Neural cell (in vitro differentiated cells): ENCODE data around the gene PRR12. TPM values are rescaled to one million over a fixed set of nuclear protein-coding genes. Genes with fewer than 3 reads are reported as not detected.

Source experiments
- H2AFZ ChIP-seq: fragments of 200-600, 300-800 bp; sonication (generic), shearing (Covaris generic); 2 replicates; pipeline ENCODE4 v1.6.0; 2014; ENCODE audit warnings: low read depth, mild to moderate bottlenecking, antibody characterized with exemption, low read length, moderate library complexity
- H3F3A ChIP-seq: fragments of 200-600 bp; shearing (Covaris generic); 2 replicates; pipeline ENCODE4 v1.6.1; 2016; ENCODE audit warnings: mild to moderate bottlenecking, moderate library complexity, mixed read lengths, antibody characterized with exemption, low read length; ENCODE audit not compliant: insufficient read depth, poor library complexity, severe bottlenecking
- H3K27ac ChIP-seq: fragments of 200-600, 300-800 bp; sonication (generic), shearing (Covaris generic); 2 replicates; pipeline ENCODE4 v1.5.1; 2014; ENCODE audit warnings: mild to moderate bottlenecking, low read length, moderate library complexity
- H3K27me3 ChIP-seq: fragments of 300-800, 200-600 bp; sonication (generic), shearing (Covaris generic); 2 replicates; pipeline ENCODE4 v1.6.0; 2014; ENCODE audit warnings: mild to moderate bottlenecking, low read depth, low read length, moderate library complexity; ENCODE audit not compliant: insufficient read depth
- H3K36me3 ChIP-seq: fragments of 300-800, 200-600 bp; sonication (generic), shearing (Covaris generic); 2 replicates; pipeline ENCODE4 v1.5.1; 2014; ENCODE audit warnings: mild to moderate bottlenecking, antibody characterized with exemption, low read length, moderate library complexity; ENCODE audit not compliant: insufficient read depth
- H3K4me2 ChIP-seq: fragments of 300-800, 200-600 bp; sonication (generic), shearing (Covaris generic); 2 replicates; pipeline ENCODE4 v1.6.0; 2014; ENCODE audit warnings: mild to moderate bottlenecking, low read length
- H3K4me3 ChIP-seq: fragments of 300-800, 200-600 bp; sonication (generic), shearing (Covaris generic); 2 replicates; pipeline ENCODE4 v1.5.1; 2014; ENCODE audit warnings: mild to moderate bottlenecking, low read length, moderate library complexity
- H3K79me2 ChIP-seq: fragments of 200-600 bp; shearing (Covaris generic); replicated peaks from 2 replicates; pipeline ENCODE4 v1.6.0; 2014; ENCODE audit warnings: mild to moderate bottlenecking, low read length, moderate library complexity; ENCODE audit not compliant: insufficient read depth
- H3K9ac ChIP-seq: fragments of 300-800, 200-600 bp; sonication (generic), shearing (Covaris generic); 2 replicates; pipeline ENCODE4 v1.6.1; 2016; ENCODE audit warnings: mild to moderate bottlenecking, low read length, mixed read lengths
- H3K9me2 ChIP-seq: fragments of 200-600 bp; shearing (Covaris generic); 2 replicates; pipeline ENCODE4 v1.6.1; 2016; ENCODE audit warnings: mild to moderate bottlenecking, low read length, mixed read lengths; ENCODE audit not compliant: insufficient read depth
- H3K9me3 ChIP-seq: fragments of 200-600, 300-800 bp; sonication (generic), shearing (Covaris generic); 2 replicates; pipeline ENCODE4 v1.6.1; 2016; ENCODE audit warnings: mild to moderate bottlenecking, mixed run types, low read length, moderate library complexity, mixed read lengths
- H4K20me1 ChIP-seq: fragments of 200-600 bp; shearing (Covaris generic); 2 replicates; pipeline ENCODE4 v1.6.1; 2016; ENCODE audit warnings: mild to moderate bottlenecking, mixed run types; ENCODE audit not compliant: insufficient read depth
- EP300 ChIP-seq: fragments of 450-650 bp; conservative IDR thresholded peaks from 2 replicates; pipeline ENCODE4 v1.6.1; 2014; ENCODE audit warnings: antibody characterized with exemption, mild to moderate bottlenecking, moderate library complexity; ENCODE audit not compliant: poor library complexity, severe bottlenecking
- EZH2 ChIP-seq: fragments of 200-600, 300-800 bp; shearing (Covaris generic), sonication (generic); IDR thresholded peaks from 2 replicates; pipeline ENCODE4 v1.6.1; 2014; ENCODE audit warnings: antibody characterized with exemption, low read length, borderline replicate concordance, mild to moderate bottlenecking; ENCODE audit not compliant: insufficient read depth, poor library complexity, severe bottlenecking
- MXI1 ChIP-seq: fragments of 450-650 bp; conservative IDR thresholded peaks from 2 replicates; pipeline ENCODE4 v1.6.1; 2014; ENCODE audit warnings: antibody characterized with exemption, mild to moderate bottlenecking; ENCODE audit not compliant: poor library complexity, severe bottlenecking
- POLR2AphosphoS5 ChIP-seq: IDR thresholded peaks from 2 replicates; pipeline ENCODE4 v1.6.1; 2012
- RAD21 ChIP-seq: fragments of 450-650 bp; conservative IDR thresholded peaks from 2 replicates; pipeline ENCODE4 v1.6.1; 2014; ENCODE audit warnings: antibody characterized with exemption, mild to moderate bottlenecking, moderate library complexity
- SMC3 ChIP-seq: fragments of 450-650 bp; conservative IDR thresholded peaks from 2 replicates; pipeline ENCODE4 v1.6.1; 2014; ENCODE audit warnings: antibody characterized with exemption, mild to moderate bottlenecking, moderate library complexity; ENCODE audit not compliant: poor library complexity
- TAF1 ChIP-seq: IDR thresholded peaks from 2 replicates; pipeline ENCODE4 v1.6.1; 2012; ENCODE audit warnings: low read depth
- polyA plus RNA-seq: library from polyadenylated mRNA; depleted of rRNA; stranded (reverse); fragments of >200 nt; gene quantifications from 2 replicates; pipeline ENCODE4 v1.2.3, GENCODE V29; 2014
- TF ChIP-seq, protein P1 (sequence below): IDR thresholded peaks from 2 replicates; pipeline ENCODE4 v1.6.1; 2012; ENCODE audit warnings: borderline replicate concordance
- TF ChIP-seq, protein P2 (sequence below): fragments of 450-650 bp; IDR thresholded peaks from 2 replicates; pipeline ENCODE4 v1.5.1; 2014; ENCODE audit warnings: antibody characterized with exemption, mild to moderate bottlenecking, moderate library complexity; ENCODE audit not compliant: poor library complexity, severe bottlenecking

Gene PRR12
- polyA plus RNA-seq, 1 donor from 2014 or later: 1.2 TPM

DNA sequence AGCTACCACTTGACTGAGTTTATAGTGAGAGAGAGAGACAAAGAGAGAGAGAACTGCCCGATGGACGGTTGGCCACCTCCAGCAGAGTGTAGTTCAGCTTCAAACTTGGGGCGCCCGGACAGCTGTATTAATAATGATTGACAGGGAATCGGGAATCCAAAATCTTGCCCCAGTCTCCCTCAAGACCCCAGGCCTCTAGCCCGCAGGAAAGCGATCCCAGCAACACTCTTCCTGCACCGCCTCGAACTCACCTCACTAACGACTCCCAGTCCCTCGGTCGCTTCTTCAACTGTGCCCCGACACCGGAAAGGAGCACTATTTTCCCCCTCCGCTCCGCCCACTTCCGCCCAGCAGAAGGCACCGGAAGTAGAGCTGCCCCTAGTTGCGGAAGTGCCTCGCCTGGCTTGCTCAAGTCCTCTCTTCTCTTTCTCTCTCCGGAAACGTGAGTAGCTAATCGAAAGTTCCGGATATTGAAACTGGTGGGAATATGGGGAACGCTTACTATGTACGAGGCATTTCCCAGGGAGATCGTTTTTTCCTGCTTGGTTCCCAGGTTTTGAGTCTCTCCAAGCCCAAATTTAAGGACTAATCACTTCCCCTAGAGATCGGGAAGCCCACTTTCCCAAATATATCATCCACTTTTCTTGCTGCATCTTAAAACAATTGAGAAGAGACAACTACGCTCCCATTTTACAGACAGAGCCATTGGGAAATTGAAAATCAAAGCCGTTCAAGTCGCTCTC is 10.5 kb upstream of the PRR12 start, which contains the start of gene NOSIP:
Gene NOSIP, minus strand, starts transcription at position 293 of the 743 bp plus-strand sequence. CDS start 19,865 bp downstream, outside the sequence.
- Histone ChIP-seq H3K27ac (peak within 1 kb of the TSS; percentile 57), H3K79me2 (peaks cover 30% of the 10 kb centered on the region), H3K9ac (peak within 1 kb of the TSS; percentile 71), H3K9me3 (no peaks in the 10 kb centered on the region), H3K9me2 (no peaks in the 10 kb centered on the region), H3K36me3 (no peaks in the 10 kb centered on the region), H3K27me3 (no peaks in the 10 kb centered on the region), H4K20me1 (no peaks in the 10 kb centered on the region), H3K4me3 (peak within 1 kb of the TSS; percentile 77), H2AFZ (peak within 1 kb of the TSS; percentile 46), H3F3A (no peaks in the 10 kb centered on the region), H3K4me2 (peak within 1 kb of the TSS; percentile 64)
- TF ChIP-seq, protein P1, sequence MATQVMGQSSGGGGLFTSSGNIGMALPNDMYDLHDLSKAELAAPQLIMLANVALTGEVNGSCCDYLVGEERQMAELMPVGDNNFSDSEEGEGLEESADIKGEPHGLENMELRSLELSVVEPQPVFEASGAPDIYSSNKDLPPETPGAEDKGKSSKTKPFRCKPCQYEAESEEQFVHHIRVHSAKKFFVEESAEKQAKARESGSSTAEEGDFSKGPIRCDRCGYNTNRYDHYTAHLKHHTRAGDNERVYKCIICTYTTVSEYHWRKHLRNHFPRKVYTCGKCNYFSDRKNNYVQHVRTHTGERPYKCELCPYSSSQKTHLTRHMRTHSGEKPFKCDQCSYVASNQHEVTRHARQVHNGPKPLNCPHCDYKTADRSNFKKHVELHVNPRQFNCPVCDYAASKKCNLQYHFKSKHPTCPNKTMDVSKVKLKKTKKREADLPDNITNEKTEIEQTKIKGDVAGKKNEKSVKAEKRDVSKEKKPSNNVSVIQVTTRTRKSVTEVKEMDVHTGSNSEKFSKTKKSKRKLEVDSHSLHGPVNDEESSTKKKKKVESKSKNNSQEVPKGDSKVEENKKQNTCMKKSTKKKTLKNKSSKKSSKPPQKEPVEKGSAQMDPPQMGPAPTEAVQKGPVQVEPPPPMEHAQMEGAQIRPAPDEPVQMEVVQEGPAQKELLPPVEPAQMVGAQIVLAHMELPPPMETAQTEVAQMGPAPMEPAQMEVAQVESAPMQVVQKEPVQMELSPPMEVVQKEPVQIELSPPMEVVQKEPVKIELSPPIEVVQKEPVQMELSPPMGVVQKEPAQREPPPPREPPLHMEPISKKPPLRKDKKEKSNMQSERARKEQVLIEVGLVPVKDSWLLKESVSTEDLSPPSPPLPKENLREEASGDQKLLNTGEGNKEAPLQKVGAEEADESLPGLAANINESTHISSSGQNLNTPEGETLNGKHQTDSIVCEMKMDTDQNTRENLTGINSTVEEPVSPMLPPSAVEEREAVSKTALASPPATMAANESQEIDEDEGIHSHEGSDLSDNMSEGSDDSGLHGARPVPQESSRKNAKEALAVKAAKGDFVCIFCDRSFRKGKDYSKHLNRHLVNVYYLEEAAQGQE: peak; percentile 70
- TF ChIP-seq, protein P2, sequence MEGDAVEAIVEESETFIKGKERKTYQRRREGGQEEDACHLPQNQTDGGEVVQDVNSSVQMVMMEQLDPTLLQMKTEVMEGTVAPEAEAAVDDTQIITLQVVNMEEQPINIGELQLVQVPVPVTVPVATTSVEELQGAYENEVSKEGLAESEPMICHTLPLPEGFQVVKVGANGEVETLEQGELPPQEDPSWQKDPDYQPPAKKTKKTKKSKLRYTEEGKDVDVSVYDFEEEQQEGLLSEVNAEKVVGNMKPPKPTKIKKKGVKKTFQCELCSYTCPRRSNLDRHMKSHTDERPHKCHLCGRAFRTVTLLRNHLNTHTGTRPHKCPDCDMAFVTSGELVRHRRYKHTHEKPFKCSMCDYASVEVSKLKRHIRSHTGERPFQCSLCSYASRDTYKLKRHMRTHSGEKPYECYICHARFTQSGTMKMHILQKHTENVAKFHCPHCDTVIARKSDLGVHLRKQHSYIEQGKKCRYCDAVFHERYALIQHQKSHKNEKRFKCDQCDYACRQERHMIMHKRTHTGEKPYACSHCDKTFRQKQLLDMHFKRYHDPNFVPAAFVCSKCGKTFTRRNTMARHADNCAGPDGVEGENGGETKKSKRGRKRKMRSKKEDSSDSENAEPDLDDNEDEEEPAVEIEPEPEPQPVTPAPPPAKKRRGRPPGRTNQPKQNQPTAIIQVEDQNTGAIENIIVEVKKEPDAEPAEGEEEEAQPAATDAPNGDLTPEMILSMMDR: peak; percentile 23
- TF ChIP-seq EP300 (peak; percentile 54), SMC3 (peak; percentile 48), EZH2 (no peak), RAD21 (peak; percentile 35), MXI1 (no peak), TAF1 (peak; percentile 81), POLR2AphosphoS5 (peak; percentile 97)

DNA sequence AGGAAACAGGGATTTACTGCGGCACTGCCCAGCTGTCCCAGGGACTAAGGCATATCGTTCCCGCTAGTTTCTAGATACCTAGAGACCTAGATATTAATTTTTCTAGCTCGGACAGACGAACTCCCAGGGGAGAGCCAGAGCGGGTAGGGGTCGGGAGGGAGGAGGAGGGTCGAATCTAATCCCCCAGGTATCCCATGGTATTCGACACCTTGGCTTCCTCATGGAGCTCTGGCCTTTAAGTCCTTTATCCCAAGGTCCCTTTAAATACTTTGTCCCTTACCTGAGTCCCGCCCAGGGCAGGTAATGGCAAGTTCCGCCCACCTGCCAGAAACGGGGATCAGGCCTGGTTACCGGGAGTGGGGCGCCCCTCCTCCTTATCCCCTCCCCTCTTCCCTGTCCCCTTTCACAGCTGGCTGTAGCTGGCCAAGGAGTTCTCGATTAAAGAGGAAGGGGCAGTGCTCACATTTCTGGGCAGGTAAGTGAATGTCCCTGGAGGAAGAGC is 9.9 kb upstream of the PRR12 start, which contains the start of gene PRRG2:
Gene PRRG2, plus strand, starts transcription at position 310 of the 502 bp plus-strand sequence. CDS start 1,904 bp downstream, outside the sequence.
- peak within 1 kb of the TSS; percentile 46 for H2AFZ ChIP-seq
- H3K36me3 ChIP-seq: no peaks in the 10 kb centered on the region
- H3K4me2 ChIP-seq: peak within 1 kb of the TSS; percentile 64
- peaks cover 30% of the 10 kb centered on the region for H3K79me2 ChIP-seq
- TF ChIP-seq RAD21 (no peak), EP300 (no peak), POLR2AphosphoS5 (no peak), EZH2 (no peak), MXI1 (no peak), SMC3 (no peak), TAF1 (no peak)
- TF ChIP-seq, protein P1: no peak
- TF ChIP-seq, protein P2: no peak
- H3K27ac ChIP-seq: peak within 1 kb of the TSS; percentile 57
- H3K27me3 ChIP-seq: no peaks in the 10 kb centered on the region
- H3F3A ChIP-seq: no peaks in the 10 kb centered on the region
- H3K9ac ChIP-seq: peak within 1 kb of the TSS; percentile 71
- H4K20me1 ChIP-seq: no peaks in the 10 kb centered on the region
- H3K4me3 ChIP-seq: peak within 1 kb of the TSS; percentile 77
- H3K9me3 ChIP-seq: no peaks in the 10 kb centered on the region
- no peaks in the 10 kb centered on the region for H3K9me2 ChIP-seq
